Measurements from ENCODE around the gene GAMT.

DNA sequence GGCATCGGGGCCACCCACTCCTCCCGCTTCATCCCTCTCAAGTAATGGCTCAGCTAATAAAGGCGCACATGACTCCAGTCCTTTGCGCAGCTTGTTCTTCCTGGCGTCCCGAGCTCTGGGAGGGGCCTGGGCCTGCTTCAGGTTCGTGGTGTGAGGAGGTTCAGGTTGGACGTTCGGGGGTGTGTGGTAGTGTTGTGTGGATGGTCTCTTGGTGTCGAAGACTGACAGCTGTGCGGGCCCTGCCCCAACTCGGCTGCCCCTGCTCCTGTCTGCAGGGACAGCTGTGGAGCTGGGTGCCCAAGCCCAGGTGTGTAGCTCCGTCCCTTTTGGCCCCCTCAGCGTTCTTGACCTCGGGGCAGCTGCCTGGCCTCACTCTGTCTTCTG, 39.1 kb upstream of the GAMT start:
- TF ChIP-seq POLR2A (IDR thresholded peaks at IDR 0.05; ENCODE audit: low read length) (no peak), GATA1 (IDR thresholded peaks at IDR 0.05; ENCODE audit: low read depth, low read length) (no peak)

All from erythroblast (primary cell).